Kidney (tissue), 14 donors: ENCODE measurements around the gene NANS. TPM values are rescaled to one million over a fixed set of nuclear protein-coding genes. Genes with fewer than 3 reads are reported as not detected.

Experiments
- DNase-seq, 5 donors: peaks; one replicate each; pipeline ENCODE4 v3.0.0-alpha.2; 2013 to 2020
- FAIRE-seq: peaks from 2 replicates; lab custom pipeline; 2012; peaks lifted over from hg19 to GRCh38; lab: Jason Lieb, UNC
- H3K27ac ChIP-seq, 2 donors: one replicate each; pipeline ENCODE4 v1.7.0; 2013; ENCODE audit warnings: low read depth in 2 of 2, low read length in 2 of 2, inconsistent platforms in 1 of 2
- H3K27me3 ChIP-seq: one replicate; pipeline ENCODE4 v1.7.1; 2013; ENCODE audit warnings: low read length, inconsistent platforms; ENCODE audit not compliant: control insufficient read depth, insufficient read depth
- H3K36me3 ChIP-seq, 3 donors: one replicate each; pipeline versions ENCODE4 v1.7.0 to v1.7.1; 2013; ENCODE audit warnings: low read length in 3 of 3, control low read depth in 1 of 3, inconsistent platforms in 1 of 3; ENCODE audit not compliant: insufficient read depth in 3 of 3, control insufficient read depth in 2 of 3
- H3K4me1 ChIP-seq, 3 donors: one replicate each; pipeline versions ENCODE4 v1.7.0 to v1.7.1; 2013; ENCODE audit warnings: low read length in 3 of 3, inconsistent platforms in 1 of 3, low read depth in 1 of 3; ENCODE audit not compliant: control insufficient read depth in 2 of 3, insufficient read depth in 2 of 3
- H3K4me3 ChIP-seq, 3 donors: one replicate each; pipeline versions ENCODE4 v1.7.0 to v1.8.1; 2013; ENCODE audit warnings: low read length in 3 of 3, control low read depth in 1 of 3, inconsistent platforms in 1 of 3
- H3K9ac ChIP-seq, 3 donors: one replicate each; pipeline versions ENCODE4 v1.7.0 to v1.7.1; 2013; ENCODE audit warnings: low read length in 3 of 3, control low read depth in 1 of 3, inconsistent platforms in 1 of 3
- H3K9me3 ChIP-seq, 3 donors: one replicate each; pipeline versions ENCODE4 v1.7.0 to v1.7.1; 2013; ENCODE audit warnings: low read length in 3 of 3, control low read depth in 1 of 3, inconsistent platforms in 1 of 3; ENCODE audit not compliant: control insufficient read depth in 2 of 3, insufficient read depth in 1 of 3
- CTCF ChIP-seq: IDR thresholded peaks from 3 replicates; pipeline ENCODE4 v1.5.1; 2012; ENCODE audit warnings: mild to moderate bottlenecking, moderate library complexity, borderline replicate concordance; ENCODE audit not compliant: insufficient read depth; ENCODE audit errors: extremely low read depth
- intact Hi-C: fragments of 100-400 bp; cut with DNase I; formaldehyde crosslinking; loops from one replicate; pipeline ENCODE4 v1.11.1; 2022
- polyA plus RNA-seq: library from polyadenylated mRNA; stranded (reverse); fragments of 350-450 nt; fragmentation: Illumina TruSeq; extraction: RNeasy Lipid Tissue Mini Kit (QIAGEN cat#74804); gene quantifications from one replicate; pipeline ENCODE4 v1.2.3, GENCODE V29; 2014; ENCODE audit warnings: low read depth, low replicate concordance; ENCODE audit not compliant: insufficient read depth
- total RNA-seq: library from RNA; stranded (reverse); fragmentation: NEBNext Ultra II Directional; extraction: Animal tissue kit (Norgen Biotek cat#: 25700); gene quantifications from one replicate; pipeline ENCODE4 v1.2.1, GENCODE V29; 2021
- donor health status: control.
- donor health status: control.
- donor health status: control.
- donor health status: control.
- donor health status: control.
- donor health status: DM: yes; HTN: yes; CAD: no.
- donor health status: Normal renal cell carcinoma (clear cell type).

The NANS gene
- total and polyA plus RNA-seq, 2 donors from 2014 or later, result 35.8 to 47.7 TPM

GRCh38 chr9:98049288-98050072 is 7.1 kb upstream of the NANS start:
- intact Hi-C loops, result no loop called here
- no peak overlapping the region for H3K9ac ChIP-seq
- H3K36me3 ChIP-seq, result no peaks in the 10 kb centered on the region
- H3K4me1 ChIP-seq, result no peaks in the 10 kb centered on the region
- no peak overlapping the region for H3K27ac ChIP-seq
- H3K4me3 ChIP-seq, result no peak overlapping the region
- no peaks in the 10 kb centered on the region for H3K9me3 ChIP-seq
- H3K27me3 ChIP-seq, result no peaks in the 10 kb centered on the region
- no peak for TF ChIP-seq CTCF
- DNase-seq, result no peak
- FAIRE-seq, result no peak

- FAIRE-seq (no peak), DNase-seq (no peak)
- Histone ChIP-seq H3K4me3 (no peak overlapping the region), H3K27ac (no peak overlapping the region), H3K9me3 (no peaks in the 10 kb centered on the region), H3K27me3 (no peaks in the 10 kb centered on the region), H3K4me1 (no peaks in the 10 kb centered on the region), H3K36me3 (no peaks in the 10 kb centered on the region), H3K9ac (no peak overlapping the region)
- intact Hi-C loops, result no loop called here
- no peak for TF ChIP-seq CTCF
These were observed 6.2 kb upstream of the NANS start for GRCh38 chr9:98050351-98050750.

- Histone ChIP-seq H3K36me3 (no peaks in the 10 kb centered on the region), H3K9ac (no peak overlapping the region), H3K4me3 (no peak overlapping the region), H3K4me1 (peaks cover 0 to 7% (median 0%) of the 10 kb centered on the region in 3 donors), H3K27me3 (no peaks in the 10 kb centered on the region), H3K27ac (no peak overlapping the region), H3K9me3 (no peaks in the 10 kb centered on the region)
- no peak for TF ChIP-seq CTCF
- intact Hi-C loops, result no loop called here
- FAIRE-seq (no peak), DNase-seq (peak in 1 of 5 donors; percentile 54)
These were observed 2.1 kb upstream of the NANS start for GRCh38 chr9:98054376-98054951.
